Measurements from ENCODE around the gene ZMYND12. TPM values are rescaled to one million over a fixed set of nuclear protein-coding genes. Genes with fewer than 3 reads are reported as not detected.
"Not testable (repeated sequence)": the region's sequence is repeated elsewhere in the genome, so short reads cannot be mapped to it uniquely, and the experiment has no call there.

The ZMYND12 gene
- 1 to 10 TPM; 1.0 to 5.1 (median 3.6) TPM for polyA plus RNA-seq (ENCODE audit: insufficient read length in 4 of 4)

- DNase-seq (ENCODE audit: low read depth in 4 of 4, low spot score in 3 of 4), result peak; percentile 78 to 88 (median 82)
These were observed at the start of gene ZMYND12, which contains the start of gene PPCS for GRCh38 chr1:42456010-42456753. Gene ZMYND12, minus strand, starts transcription at chr1:42456022. Its CDS starts 25 bp downstream, at chr1:42455997. Gene PPCS, plus strand, starts transcription at chr1:42456543. Its CDS starts 23 bp downstream, at chr1:42456566.

GRCh38 chr1:42504535-42505128 is 48.8 kb upstream of the ZMYND12 start:
- no peak for DNase-seq (ENCODE audit: low read depth in 4 of 4, low spot score in 3 of 4)

- not testable (repeated sequence) for DNase-seq (ENCODE audit: low read depth in 4 of 4, low spot score in 3 of 4)
These were observed 46.2 kb upstream of the ZMYND12 start for GRCh38 chr1:42502031-42502430.

GRCh38 chr1:42490237-42490636 is 34.4 kb upstream of the ZMYND12 start:
- DNase-seq (ENCODE audit: low read depth in 4 of 4, low spot score in 3 of 4), result no peak

GRCh38 chr1:42484382-42484781 is 28.6 kb upstream of the ZMYND12 start:
- DNase-seq (ENCODE audit: low read depth in 4 of 4, low spot score in 3 of 4), result no peak

- DNase-seq (ENCODE audit: low read depth in 4 of 4, low spot score in 3 of 4), result no peak
These were observed 26.9 kb upstream of the ZMYND12 start for GRCh38 chr1:42482635-42483153.

GRCh38 chr1:42480921-42481320 is 25.1 kb upstream of the ZMYND12 start:
- no peak for DNase-seq (ENCODE audit: low read depth in 4 of 4, low spot score in 3 of 4)

- DNase-seq (ENCODE audit: low read depth in 4 of 4, low spot score in 3 of 4), result no peak
These were observed 23.8 kb upstream of the ZMYND12 start for GRCh38 chr1:42479621-42480020.

GRCh38 chr1:42477775-42478174 is 22.0 kb upstream of the ZMYND12 start:
- no peak for DNase-seq (ENCODE audit: low read depth in 4 of 4, low spot score in 3 of 4)

GRCh38 chr1:42477354-42477753 is 21.5 kb upstream of the ZMYND12 start:
- not testable (repeated sequence) for DNase-seq (ENCODE audit: low read depth in 4 of 4, low spot score in 3 of 4)

GRCh38 chr1:42476605-42477004 is 20.8 kb upstream of the ZMYND12 start:
- no peak for DNase-seq (ENCODE audit: low read depth in 4 of 4, low spot score in 3 of 4)

- no peak for DNase-seq (ENCODE audit: low read depth in 4 of 4, low spot score in 3 of 4)
These were observed 13.9 kb upstream of the ZMYND12 start for GRCh38 chr1:42469727-42470126.

GRCh38 chr1:42466030-42466429 is 10.2 kb upstream of the ZMYND12 start:
- DNase-seq (ENCODE audit: low read depth in 4 of 4, low spot score in 3 of 4), result no peak

- peak in 1 of 4 donors; percentile 12 for DNase-seq (ENCODE audit: low read depth in 4 of 4, low spot score in 3 of 4)
These were observed 8.1 kb upstream of the ZMYND12 start for GRCh38 chr1:42463921-42464320.

- peak; percentile 93 to 96 (median 94) for DNase-seq (ENCODE audit: low read depth in 4 of 4, low spot score in 3 of 4)
These were observed 7.3 kb upstream of the ZMYND12 start, which contains the start of gene CCDC30 for GRCh38 chr1:42462828-42463763. Gene CCDC30, plus strand, starts transcription at chr1:42463286. Its CDS starts 17,266 bp downstream, at chr1:42480552.

GRCh38 chr1:42461196-42461595 is 5.4 kb upstream of the ZMYND12 start:
- no peak for DNase-seq (ENCODE audit: low read depth in 4 of 4, low spot score in 3 of 4)

GRCh38 chr1:42456754-42457089 is 900 bp upstream of the ZMYND12 start:
- peak in 2 of 4 donors; percentile 32 to 38 for DNase-seq (ENCODE audit: low read depth in 4 of 4, low spot score in 3 of 4)

- DNase-seq (ENCODE audit: low read depth in 4 of 4, low spot score in 3 of 4), result no peak
These were observed 1.4 kb downstream of the ZMYND12 start for GRCh38 chr1:42454403-42454802.

GRCh38 chr1:42453386-42453785 is 2.4 kb downstream of the ZMYND12 start:
- no peak for DNase-seq (ENCODE audit: low read depth in 4 of 4, low spot score in 3 of 4)

- DNase-seq (ENCODE audit: low read depth in 4 of 4, low spot score in 3 of 4), result no peak
These were observed 5.8 kb downstream of the ZMYND12 start for GRCh38 chr1:42450061-42450460.

GRCh38 chr1:42449256-42449655 is 6.6 kb downstream of the ZMYND12 start:
- no peak for DNase-seq (ENCODE audit: low read depth in 4 of 4, low spot score in 3 of 4)

Data from left renal pelvis (tissue), 4 donors.